IMR-90 (cell line): Measurements from ENCODE around the gene MEGF10. TPM values are rescaled to one million over a fixed set of nuclear protein-coding genes. Genes with fewer than 3 reads are reported as not detected.
A peak's percentile ranks its signal among the peaks of the same experiment; 100 is the strongest.

Experiments
- ATAC-seq: fragments of 200-7000 bp; cut with Tn5 transposase; 2 replicates; pipeline ENCODE4 v1.9.1; 2020; ENCODE audit warnings: low read depth, mild to moderate bottlenecking, moderate library complexity
- BruUV-seq: library from RNA; stranded (reverse); fragments of 400-500 nt; replicated peaks from 2 replicates; lab custom pipeline; 2021; lab: Mats Ljungman, UMichigan
- CTCF ChIA-PET: fragments of 300-600 bp; formaldehyde crosslinking; extraction: SDS; loops from one replicate; lab custom pipeline; 2021; ENCODE audit warnings: antibody characterized with exemption; lab: Yijun Ruan, JAX
- POLR2A ChIA-PET: fragments of 300-600 bp; sonication (Branson Sonifier 250); formaldehyde crosslinking; loops from one replicate; lab custom pipeline; 2022; ENCODE audit warnings: antibody characterized with exemption; ENCODE audit not compliant: unreplicated experiment; lab: Charles Lee
- DNase-seq: peaks from one replicate; pipeline ENCODE4 v3.0.0; 2013
- H2AFZ ChIP-seq: replicated peaks from 2 replicates; pipeline ENCODE3; 2013; ENCODE audit warnings: low read length, mild to moderate bottlenecking; ENCODE audit not compliant: poor library complexity
- H2AK5ac ChIP-seq: 2 replicates; pipeline ENCODE4 v1.6.1; 2013; ENCODE audit warnings: low read depth, low read length, inconsistent platforms
- H2AK9ac ChIP-seq: replicated peaks from 2 replicates; pipeline ENCODE3; 2013; ENCODE audit warnings: mild to moderate bottlenecking, low read depth, low read length, moderate library complexity; ENCODE audit not compliant: poor library complexity
- H2BK120ac ChIP-seq: 2 replicates; pipeline ENCODE4 v1.6.1; 2013; ENCODE audit warnings: low read depth, low read length, inconsistent platforms
- H2BK15ac ChIP-seq: 3 replicates; pipeline ENCODE4 v1.6.1; 2013; ENCODE audit warnings: low read depth, low read length, inconsistent platforms
- H2BK20ac ChIP-seq: 2 replicates; pipeline ENCODE4 v1.6.1; 2013; ENCODE audit warnings: low read depth, mild to moderate bottlenecking, inconsistent platforms, low read length, moderate library complexity
- H2BK5ac ChIP-seq: 2 replicates; pipeline ENCODE4 v1.6.1; 2013; ENCODE audit warnings: mild to moderate bottlenecking, low read depth, low read length, inconsistent platforms; ENCODE audit not compliant: poor library complexity, severe bottlenecking
- H3K14ac ChIP-seq: replicated peaks from 2 replicates; pipeline ENCODE4 v1.6.1; 2013; ENCODE audit warnings: low read depth, low read length, inconsistent platforms
- H3K18ac ChIP-seq: 2 replicates; pipeline ENCODE4 v1.6.1; 2013; ENCODE audit warnings: low read depth, low read length, control low read depth
- H3K23ac ChIP-seq: 2 replicates; pipeline ENCODE4 v1.6.1; 2013; ENCODE audit warnings: low read depth, low read length, inconsistent platforms
- H3K27ac ChIP-seq: 2 replicates; pipeline ENCODE4 v1.5.1; 2013; ENCODE audit warnings: mild to moderate bottlenecking, control low read depth, low read length; ENCODE audit not compliant: insufficient read depth
- H3K27me3 ChIP-seq: 2 replicates; pipeline ENCODE4 v1.6.1; 2013; ENCODE audit warnings: low read length; ENCODE audit not compliant: control insufficient read depth, insufficient read depth
- H3K36me3 ChIP-seq: 2 replicates; pipeline ENCODE4 v1.6.1; 2013; ENCODE audit warnings: low read length, mixed read lengths; ENCODE audit not compliant: control insufficient read depth, insufficient read depth
- H3K4ac ChIP-seq: 2 replicates; pipeline ENCODE4 v1.6.1; 2013; ENCODE audit warnings: low read depth, low read length, inconsistent platforms
- H3K4me1 ChIP-seq: 2 replicates; pipeline ENCODE4 v1.6.1; 2013; ENCODE audit warnings: low read length, mixed read lengths; ENCODE audit not compliant: control insufficient read depth, insufficient read depth
- H3K4me2 ChIP-seq: 2 replicates; pipeline ENCODE4 v1.6.1; 2013; ENCODE audit warnings: low read depth, mild to moderate bottlenecking, control low read depth, low read length, moderate library complexity
- H3K4me3 ChIP-seq: 2 replicates; pipeline ENCODE4 v1.5.1; 2013; ENCODE audit warnings: low read depth, mild to moderate bottlenecking, control low read depth, low read length, moderate library complexity; ENCODE audit not compliant: insufficient read depth
- H3K56ac ChIP-seq: 2 replicates; pipeline ENCODE4 v1.6.1; 2013; ENCODE audit warnings: low read length, inconsistent platforms; ENCODE audit not compliant: insufficient read depth; ENCODE audit errors: extremely low read depth
- H3K79me1 ChIP-seq, 2 experiments: 2 replicates each; pipeline ENCODE4 v1.6.1; 2013; ENCODE audit warnings: low read length in 2 of 2, inconsistent platforms in 1 of 2, low read depth in 1 of 2
- H3K9ac ChIP-seq: 2 replicates; pipeline ENCODE4 v1.6.1; 2013; ENCODE audit warnings: low read depth, low read length, control low read depth
- H3K9me1 ChIP-seq: 2 replicates; pipeline ENCODE4 v1.6.1; 2013; ENCODE audit warnings: low read length, inconsistent platforms; ENCODE audit not compliant: insufficient read depth
- H3K9me3 ChIP-seq: 2 replicates; pipeline ENCODE4 v1.6.1; 2013; ENCODE audit warnings: low read length; ENCODE audit not compliant: control insufficient read depth, insufficient read depth
- H4K20me1 ChIP-seq: 2 replicates; pipeline ENCODE4 v1.6.1; 2013; ENCODE audit warnings: low read length, inconsistent platforms; ENCODE audit not compliant: insufficient read depth
- H4K5ac ChIP-seq: 2 replicates; pipeline ENCODE4 v1.6.1; 2013; ENCODE audit warnings: mild to moderate bottlenecking, low read depth, low read length, control low read depth
- H4K8ac ChIP-seq, 2 experiments: 2 replicates each; pipeline ENCODE4 v1.6.1; 2013; ENCODE audit warnings: low read depth in 2 of 2, low read length in 2 of 2, control low read depth in 1 of 2, inconsistent platforms in 1 of 2
- H4K91ac ChIP-seq: 2 replicates; pipeline ENCODE4 v1.6.1; 2013; ENCODE audit warnings: low read depth, low read length, inconsistent platforms; ENCODE audit not compliant: insufficient read depth
- BHLHE40 ChIP-seq: fragments of 150-350 bp; IDR thresholded peaks from 2 replicates; pipeline ENCODE4 v1.6.1; 2016; ENCODE audit warnings: mild to moderate bottlenecking, low read depth, low read length
- CEBPB ChIP-seq: IDR thresholded peaks from 2 replicates; pipeline ENCODE4 v1.6.1; 2012; ENCODE audit warnings: low read depth, low read length, improper control_type of control experiment
- CHD1 ChIP-seq: IDR thresholded peaks from 2 replicates; pipeline ENCODE4 v1.6.1; 2012; ENCODE audit warnings: low read depth, low read length, improper control_type of control experiment
- FOS ChIP-seq: fragments of 150-350 bp; IDR thresholded peaks from 2 replicates; pipeline ENCODE4 v1.6.1; 2016; ENCODE audit warnings: low read depth, low read length
- MAFK ChIP-seq: IDR thresholded peaks from 2 replicates; pipeline ENCODE4 v1.6.1; 2012; ENCODE audit warnings: low read depth, low read length, improper control_type of control experiment
- MAZ ChIP-seq: IDR thresholded peaks from 2 replicates; pipeline ENCODE4 v1.6.1; 2012; ENCODE audit warnings: low read depth, mild to moderate bottlenecking, low read length, improper control_type of control experiment, moderate library complexity, borderline replicate concordance
- MXI1 ChIP-seq: IDR thresholded peaks from 2 replicates; pipeline ENCODE4 v1.6.1; 2012; ENCODE audit warnings: low read depth, mild to moderate bottlenecking, low read length, moderate library complexity, borderline replicate concordance
- NFE2L2 ChIP-seq: fragments of 150-350 bp; IDR thresholded peaks from 2 replicates; pipeline ENCODE4 v1.6.1; 2016; ENCODE audit warnings: low read depth, mild to moderate bottlenecking, low read length
- POLR2A ChIP-seq: IDR thresholded peaks from 2 replicates; pipeline ENCODE4 v1.6.1; 2012; ENCODE audit warnings: mild to moderate bottlenecking, low read depth, low read length
- RCOR1 ChIP-seq: IDR thresholded peaks from 2 replicates; pipeline ENCODE4 v1.6.1; 2012; ENCODE audit warnings: mild to moderate bottlenecking, low read length, improper control_type of control experiment; ENCODE audit not compliant: insufficient replicate concordance
- RFX5 ChIP-seq: IDR thresholded peaks from 2 replicates; pipeline ENCODE4 v1.8.0; 2012; ENCODE audit warnings: low read depth, mild to moderate bottlenecking, low read length, moderate library complexity
- SMC3 ChIP-seq: fragments of 150-350 bp; IDR thresholded peaks from 2 replicates; pipeline ENCODE4 v1.6.1; 2016; ENCODE audit warnings: low read depth, mild to moderate bottlenecking, antibody characterized with exemption, low read length, moderate library complexity
- WGBS, 2 experiments: methylation state at CpG; one replicate each; pipeline versions ENCODE4 v1.1.5 to v1.1.7; 2013; ENCODE audit warnings: missing lambda C conversion rate in 2 of 2; ENCODE audit not compliant: insufficient read length in 1 of 2; ENCODE audit errors: extremely low coverage in 2 of 2; 5-methylcytosine and 5-hydroxymethylcytosine counted together
- dilution Hi-C: fragments of 300-500 bp; cut with HindIII; formaldehyde crosslinking; loops from one replicate; pipeline ENCODE4 v1.14.3; 2018; ENCODE audit warnings: low sequenced_read_pairs; ENCODE audit not compliant: unreplicated experiment
- in situ Hi-C: fragments of 300-500 bp; cut with MboI; formaldehyde crosslinking; loops from 3 replicates; pipeline ENCODE4 v1.14.3; 2019; ENCODE audit warnings: low sequenced_read_pairs, inconsistent platforms, mixed read lengths
- intact Hi-C: fragments of 100-400 bp; cut with micrococcal nuclease; formaldehyde crosslinking; loops from 2 replicates; pipeline ENCODE4 v1.10.0; 2022
- polyA plus RNA-seq, 3 experiments: library from polyadenylated mRNA; depleted of rRNA; stranded (reverse); fragments of >200 nt; gene quantifications; 2 replicates each; pipeline ENCODE4 v1.2.3, GENCODE V29; 2012; ENCODE audit warnings: low replicate concordance in 1 of 3
- total RNA-seq: library from RNA; depleted of rRNA; stranded (reverse); fragments of >200 nt; gene quantifications from 2 replicates; pipeline ENCODE4 v1.2.3, GENCODE V29; 2012
- TF ChIP-seq, protein P1 (sequence below): fragments of 150-350 bp; IDR thresholded peaks from 2 replicates; pipeline ENCODE4 v1.6.1; 2016; ENCODE audit warnings: low read depth, mild to moderate bottlenecking, low read length, moderate library complexity, borderline replicate concordance
- TF ChIP-seq, protein P2 (sequence below): fragments of 150-350 bp; IDR thresholded peaks from 2 replicates; pipeline ENCODE4 v1.6.1; 2017; ENCODE audit warnings: mild to moderate bottlenecking, antibody characterized with exemption, low read length, low read depth
- TF ChIP-seq, protein P3 (sequence below): conservative IDR thresholded peaks from 2 replicates; pipeline ENCODE4 v1.5.1; 2012; ENCODE audit warnings: mild to moderate bottlenecking, low read depth, low read length, improper control_type of control experiment

The MEGF10 gene
- total and polyA plus RNA-seq, 2 of the 4 experiments (the other 2 are of a cell fraction) = not detected

DNA sequence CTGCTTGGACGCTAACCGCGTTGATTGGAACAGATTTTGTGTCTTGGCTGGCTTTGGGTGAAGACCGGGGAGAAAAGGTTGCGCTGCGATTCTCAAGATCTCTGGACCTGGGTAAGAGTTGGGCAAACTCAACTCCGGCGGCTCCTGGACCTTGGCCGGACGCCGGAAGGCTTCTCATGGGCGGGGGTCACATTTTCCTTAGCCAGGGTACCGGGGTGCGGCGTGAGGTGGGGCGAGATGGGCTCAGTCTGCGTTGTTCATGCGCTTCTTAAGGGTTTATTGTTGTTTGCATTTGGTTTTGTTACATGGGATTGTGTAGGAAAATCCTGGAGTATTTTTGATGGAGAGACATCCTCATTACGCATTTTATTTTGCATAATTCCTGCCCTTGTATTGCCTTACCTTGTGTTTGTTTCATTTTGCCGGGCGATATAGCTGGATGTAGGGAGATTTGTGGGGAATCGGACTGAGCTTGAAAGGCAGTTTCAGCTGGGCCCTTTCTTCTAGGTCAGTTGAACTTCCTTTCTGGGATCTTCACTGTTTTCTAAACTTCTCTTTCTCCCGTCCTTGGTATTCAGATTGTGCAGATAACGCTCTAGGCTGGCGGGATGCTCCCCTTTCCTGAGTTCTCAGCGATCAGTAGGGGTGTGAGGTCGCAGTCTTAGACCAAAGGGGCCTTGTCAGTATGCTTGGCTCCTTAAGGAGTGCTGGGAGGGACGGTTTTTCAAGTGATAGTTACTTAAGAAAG is 524 bp downstream of the MEGF10 start:
- Histone ChIP-seq H2AK5ac (no peak overlapping the region), H3K4me2 (peak overlapping the region; percentile 80), H3K23ac (no peak overlapping the region), H4K20me1 (no peaks in the 10 kb centered on the region), H4K8ac (no peak overlapping the region), H3K4me3 (no peak overlapping the region), H3K9me3 (no peaks in the 10 kb centered on the region), H4K91ac (no peak overlapping the region), H3K18ac (no peak overlapping the region), H2BK20ac (no peak overlapping the region), H3K27me3 (peaks cover 27% of the 10 kb centered on the region), H3K4ac (no peak overlapping the region), H3K9me1 (no peaks in the 10 kb centered on the region), H2BK15ac (no peak overlapping the region), H3K56ac (no peak overlapping the region), H3K4me1 (no peaks in the 10 kb centered on the region), H2BK5ac (no peak overlapping the region), H4K5ac (no peak overlapping the region), H3K36me3 (no peaks in the 10 kb centered on the region), H2AK9ac (no peak overlapping the region), H3K27ac (no peak overlapping the region), H2BK120ac (no peak overlapping the region), H3K79me1 (no peaks in the 10 kb centered on the region), H3K14ac (no peak overlapping the region), H2AFZ (no peak overlapping the region), H3K9ac (no peak overlapping the region)
- dilution Hi-C loops = no loop called here
- in situ Hi-C loops = loop anchor here (10.0 kb wide), 1 partner anchor 194 kb away; no protein-coding TSS in a partner anchor
- ChIA-PET CTCF (no interaction called here), POLR2A (no interaction called here)
- BruUV-seq = no TSS peak
- ATAC-seq (no peak), DNase-seq (no peak)
- intact Hi-C loops = loop anchor here (1.0 to 5.0 kb wide), 4 partner anchors 23 to 454 kb away; no protein-coding TSS in a partner anchor
- WGBS, 2 experiments = 20% methylated on average over 2 of the region's 28 CpGs; no CpG with 5 or more reads in 1 of the 2 experiments
- TF ChIP-seq NFE2L2 (no peak), MAFK (no peak), POLR2A (no peak), RFX5 (no peak), CHD1 (no peak), CEBPB (no peak), BHLHE40 (no peak), MXI1 (no peak), MAZ (no peak), SMC3 (no peak), FOS (no peak), RCOR1 (no peak)
- TF ChIP-seq, protein P1, sequence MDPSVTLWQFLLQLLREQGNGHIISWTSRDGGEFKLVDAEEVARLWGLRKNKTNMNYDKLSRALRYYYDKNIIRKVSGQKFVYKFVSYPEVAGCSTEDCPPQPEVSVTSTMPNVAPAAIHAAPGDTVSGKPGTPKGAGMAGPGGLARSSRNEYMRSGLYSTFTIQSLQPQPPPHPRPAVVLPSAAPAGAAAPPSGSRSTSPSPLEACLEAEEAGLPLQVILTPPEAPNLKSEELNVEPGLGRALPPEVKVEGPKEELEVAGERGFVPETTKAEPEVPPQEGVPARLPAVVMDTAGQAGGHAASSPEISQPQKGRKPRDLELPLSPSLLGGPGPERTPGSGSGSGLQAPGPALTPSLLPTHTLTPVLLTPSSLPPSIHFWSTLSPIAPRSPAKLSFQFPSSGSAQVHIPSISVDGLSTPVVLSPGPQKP = no peak
- TF ChIP-seq, protein P2, sequence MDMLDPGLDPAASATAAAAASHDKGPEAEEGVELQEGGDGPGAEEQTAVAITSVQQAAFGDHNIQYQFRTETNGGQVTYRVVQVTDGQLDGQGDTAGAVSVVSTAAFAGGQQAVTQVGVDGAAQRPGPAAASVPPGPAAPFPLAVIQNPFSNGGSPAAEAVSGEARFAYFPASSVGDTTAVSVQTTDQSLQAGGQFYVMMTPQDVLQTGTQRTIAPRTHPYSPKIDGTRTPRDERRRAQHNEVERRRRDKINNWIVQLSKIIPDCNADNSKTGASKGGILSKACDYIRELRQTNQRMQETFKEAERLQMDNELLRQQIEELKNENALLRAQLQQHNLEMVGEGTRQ = no peak
- TF ChIP-seq, protein P3, sequence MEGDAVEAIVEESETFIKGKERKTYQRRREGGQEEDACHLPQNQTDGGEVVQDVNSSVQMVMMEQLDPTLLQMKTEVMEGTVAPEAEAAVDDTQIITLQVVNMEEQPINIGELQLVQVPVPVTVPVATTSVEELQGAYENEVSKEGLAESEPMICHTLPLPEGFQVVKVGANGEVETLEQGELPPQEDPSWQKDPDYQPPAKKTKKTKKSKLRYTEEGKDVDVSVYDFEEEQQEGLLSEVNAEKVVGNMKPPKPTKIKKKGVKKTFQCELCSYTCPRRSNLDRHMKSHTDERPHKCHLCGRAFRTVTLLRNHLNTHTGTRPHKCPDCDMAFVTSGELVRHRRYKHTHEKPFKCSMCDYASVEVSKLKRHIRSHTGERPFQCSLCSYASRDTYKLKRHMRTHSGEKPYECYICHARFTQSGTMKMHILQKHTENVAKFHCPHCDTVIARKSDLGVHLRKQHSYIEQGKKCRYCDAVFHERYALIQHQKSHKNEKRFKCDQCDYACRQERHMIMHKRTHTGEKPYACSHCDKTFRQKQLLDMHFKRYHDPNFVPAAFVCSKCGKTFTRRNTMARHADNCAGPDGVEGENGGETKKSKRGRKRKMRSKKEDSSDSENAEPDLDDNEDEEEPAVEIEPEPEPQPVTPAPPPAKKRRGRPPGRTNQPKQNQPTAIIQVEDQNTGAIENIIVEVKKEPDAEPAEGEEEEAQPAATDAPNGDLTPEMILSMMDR = no peak
